ENCODE measurements around the gene ITSN1. TPM values are rescaled to one million over a fixed set of nuclear protein-coding genes. Genes with fewer than 3 reads are reported as not detected.

The ITSN1 gene
- total and polyA plus RNA-seq, 2 of the 13 experiments (the other 11 are each of a cell fraction or from before 2014, with no cell fraction given) = 26.1 to 33.8 TPM

DNA sequence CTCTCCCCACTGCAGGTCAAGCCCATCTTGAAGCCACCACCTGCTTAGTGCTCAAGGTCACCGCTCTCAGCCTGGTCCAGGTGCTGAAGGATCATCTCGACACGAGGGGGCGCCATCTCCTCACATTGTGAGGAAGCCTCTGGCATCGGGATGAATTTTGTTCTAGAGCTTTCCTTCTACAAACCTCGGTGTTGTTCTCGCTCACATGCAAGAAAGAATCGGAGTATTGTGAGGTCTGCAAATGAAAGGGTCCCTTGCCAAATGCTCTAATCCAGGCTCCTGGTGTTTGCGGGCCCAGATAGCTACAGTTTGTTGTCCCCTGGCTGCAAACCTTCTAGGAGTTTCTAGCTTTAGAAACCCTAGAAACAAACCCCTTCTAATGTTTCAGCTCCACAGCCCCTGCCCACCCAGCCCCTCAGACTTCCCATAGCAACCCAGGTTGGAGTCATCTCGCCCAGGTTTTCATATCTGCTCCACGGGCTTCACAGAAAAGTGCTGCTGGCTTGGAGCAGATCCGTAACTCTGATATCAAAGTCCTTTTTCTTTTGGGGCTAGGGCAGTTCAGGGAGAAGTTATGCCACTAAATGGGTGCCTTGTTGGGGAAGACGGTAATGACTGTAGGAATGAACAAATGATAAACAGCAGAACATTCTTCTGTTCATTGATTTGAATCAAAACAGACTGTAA is 281.9 kb downstream of the ITSN1 start (continued):
- TF ChIP-seq, protein P1, sequence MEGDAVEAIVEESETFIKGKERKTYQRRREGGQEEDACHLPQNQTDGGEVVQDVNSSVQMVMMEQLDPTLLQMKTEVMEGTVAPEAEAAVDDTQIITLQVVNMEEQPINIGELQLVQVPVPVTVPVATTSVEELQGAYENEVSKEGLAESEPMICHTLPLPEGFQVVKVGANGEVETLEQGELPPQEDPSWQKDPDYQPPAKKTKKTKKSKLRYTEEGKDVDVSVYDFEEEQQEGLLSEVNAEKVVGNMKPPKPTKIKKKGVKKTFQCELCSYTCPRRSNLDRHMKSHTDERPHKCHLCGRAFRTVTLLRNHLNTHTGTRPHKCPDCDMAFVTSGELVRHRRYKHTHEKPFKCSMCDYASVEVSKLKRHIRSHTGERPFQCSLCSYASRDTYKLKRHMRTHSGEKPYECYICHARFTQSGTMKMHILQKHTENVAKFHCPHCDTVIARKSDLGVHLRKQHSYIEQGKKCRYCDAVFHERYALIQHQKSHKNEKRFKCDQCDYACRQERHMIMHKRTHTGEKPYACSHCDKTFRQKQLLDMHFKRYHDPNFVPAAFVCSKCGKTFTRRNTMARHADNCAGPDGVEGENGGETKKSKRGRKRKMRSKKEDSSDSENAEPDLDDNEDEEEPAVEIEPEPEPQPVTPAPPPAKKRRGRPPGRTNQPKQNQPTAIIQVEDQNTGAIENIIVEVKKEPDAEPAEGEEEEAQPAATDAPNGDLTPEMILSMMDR (CRISPR knock-in tag; IDR thresholded peaks at IDR 0.05) = peak; percentile 97
- TF ChIP-seq SALL1 (CRISPR knock-in tag; IDR thresholded peaks at IDR 0.05) (peak; percentile 71), KLF9 (CRISPR knock-in tag; IDR thresholded peaks at IDR 0.05; ENCODE audit: low read depth) (no peak), ZNF878 (CRISPR knock-in tag; IDR thresholded peaks at IDR 0.05) (no peak), ZNF547 (CRISPR knock-in tag; IDR thresholded peaks at IDR 0.05) (no peak), XRCC5 (optimal IDR thresholded peaks at IDR 0.05; ENCODE audit: low read length) (peak; percentile 14), ZNF567 (CRISPR knock-in tag; IDR thresholded peaks at IDR 0.05; ENCODE audit: borderline replicate concordance) (no peak), ZFP36L2 (CRISPR knock-in tag; IDR thresholded peaks at IDR 0.05) (no peak), GTF2F1 (IDR thresholded peaks at IDR 0.05; ENCODE audit: low read length) (no peak), ZNF138 (CRISPR knock-in tag; IDR thresholded peaks at IDR 0.05; ENCODE audit: low read depth) (no peak), ZNF614 (CRISPR knock-in tag; IDR thresholded peaks at IDR 0.05; ENCODE audit: borderline replicate concordance) (0 out of 2 replicates have a peak, but pooled peaks have one; percentile 31), KDM2A (CRISPR knock-in tag; IDR thresholded peaks at IDR 0.05; ENCODE audit: borderline replicate concordance, low read depth) (peak; percentile 66; the same call in 1 of the 2 replicates), AGO1 (IDR thresholded peaks at IDR 0.05; ENCODE audit: low read depth, low read length, poor library complexity, severe bottlenecking) (no peak), NR2F6 (IDR thresholded peaks at IDR 0.05) (no peak), NR2F6 (CRISPR knock-in tag; IDR thresholded peaks at IDR 0.05) (peak; percentile 43; the same call in 1 of the 2 replicates), ZFP90 (CRISPR knock-in tag; IDR thresholded peaks at IDR 0.05; ENCODE audit: borderline replicate concordance) (no peak), ZBTB1 (CRISPR knock-in tag; IDR thresholded peaks at IDR 0.05; ENCODE audit: borderline replicate concordance) (no peak), ATF7-NPFF (CRISPR knock-in tag; IDR thresholded peaks at IDR 0.05; ENCODE audit: low read depth) (no peak)
- TF ChIP-seq, protein P2, sequence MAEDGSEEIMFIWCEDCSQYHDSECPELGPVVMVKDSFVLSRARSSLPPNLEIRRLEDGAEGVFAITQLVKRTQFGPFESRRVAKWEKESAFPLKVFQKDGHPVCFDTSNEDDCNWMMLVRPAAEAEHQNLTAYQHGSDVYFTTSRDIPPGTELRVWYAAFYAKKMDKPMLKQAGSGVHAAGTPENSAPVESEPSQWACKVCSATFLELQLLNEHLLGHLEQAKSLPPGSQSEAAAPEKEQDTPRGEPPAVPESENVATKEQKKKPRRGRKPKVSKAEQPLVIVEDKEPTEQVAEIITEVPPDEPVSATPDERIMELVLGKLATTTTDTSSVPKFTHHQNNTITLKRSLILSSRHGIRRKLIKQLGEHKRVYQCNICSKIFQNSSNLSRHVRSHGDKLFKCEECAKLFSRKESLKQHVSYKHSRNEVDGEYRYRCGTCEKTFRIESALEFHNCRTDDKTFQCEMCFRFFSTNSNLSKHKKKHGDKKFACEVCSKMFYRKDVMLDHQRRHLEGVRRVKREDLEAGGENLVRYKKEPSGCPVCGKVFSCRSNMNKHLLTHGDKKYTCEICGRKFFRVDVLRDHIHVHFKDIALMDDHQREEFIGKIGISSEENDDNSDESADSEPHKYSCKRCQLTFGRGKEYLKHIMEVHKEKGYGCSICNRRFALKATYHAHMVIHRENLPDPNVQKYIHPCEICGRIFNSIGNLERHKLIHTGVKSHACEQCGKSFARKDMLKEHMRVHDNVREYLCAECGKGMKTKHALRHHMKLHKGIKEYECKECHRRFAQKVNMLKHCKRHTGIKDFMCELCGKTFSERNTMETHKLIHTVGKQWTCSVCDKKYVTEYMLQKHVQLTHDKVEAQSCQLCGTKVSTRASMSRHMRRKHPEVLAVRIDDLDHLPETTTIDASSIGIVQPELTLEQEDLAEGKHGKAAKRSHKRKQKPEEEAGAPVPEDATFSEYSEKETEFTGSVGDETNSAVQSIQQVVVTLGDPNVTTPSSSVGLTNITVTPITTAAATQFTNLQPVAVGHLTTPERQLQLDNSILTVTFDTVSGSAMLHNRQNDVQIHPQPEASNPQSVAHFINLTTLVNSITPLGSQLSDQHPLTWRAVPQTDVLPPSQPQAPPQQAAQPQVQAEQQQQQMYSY (CRISPR knock-in tag; IDR thresholded peaks at IDR 0.05) = no peak
- TF ChIP-seq, protein P3, sequence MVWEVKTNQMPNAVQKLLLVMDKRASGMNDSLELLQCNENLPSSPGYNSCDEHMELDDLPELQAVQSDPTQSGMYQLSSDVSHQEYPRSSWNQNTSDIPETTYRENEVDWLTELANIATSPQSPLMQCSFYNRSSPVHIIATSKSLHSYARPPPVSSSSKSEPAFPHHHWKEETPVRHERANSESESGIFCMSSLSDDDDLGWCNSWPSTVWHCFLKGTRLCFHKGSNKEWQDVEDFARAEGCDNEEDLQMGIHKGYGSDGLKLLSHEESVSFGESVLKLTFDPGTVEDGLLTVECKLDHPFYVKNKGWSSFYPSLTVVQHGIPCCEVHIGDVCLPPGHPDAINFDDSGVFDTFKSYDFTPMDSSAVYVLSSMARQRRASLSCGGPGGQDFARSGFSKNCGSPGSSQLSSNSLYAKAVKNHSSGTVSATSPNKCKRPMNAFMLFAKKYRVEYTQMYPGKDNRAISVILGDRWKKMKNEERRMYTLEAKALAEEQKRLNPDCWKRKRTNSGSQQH (CRISPR knock-in tag; IDR thresholded peaks at IDR 0.05; ENCODE audit: low read depth) = 0 out of 2 replicates have a peak, but pooled peaks have one; percentile 26
- TF ChIP-seq, protein P4, sequence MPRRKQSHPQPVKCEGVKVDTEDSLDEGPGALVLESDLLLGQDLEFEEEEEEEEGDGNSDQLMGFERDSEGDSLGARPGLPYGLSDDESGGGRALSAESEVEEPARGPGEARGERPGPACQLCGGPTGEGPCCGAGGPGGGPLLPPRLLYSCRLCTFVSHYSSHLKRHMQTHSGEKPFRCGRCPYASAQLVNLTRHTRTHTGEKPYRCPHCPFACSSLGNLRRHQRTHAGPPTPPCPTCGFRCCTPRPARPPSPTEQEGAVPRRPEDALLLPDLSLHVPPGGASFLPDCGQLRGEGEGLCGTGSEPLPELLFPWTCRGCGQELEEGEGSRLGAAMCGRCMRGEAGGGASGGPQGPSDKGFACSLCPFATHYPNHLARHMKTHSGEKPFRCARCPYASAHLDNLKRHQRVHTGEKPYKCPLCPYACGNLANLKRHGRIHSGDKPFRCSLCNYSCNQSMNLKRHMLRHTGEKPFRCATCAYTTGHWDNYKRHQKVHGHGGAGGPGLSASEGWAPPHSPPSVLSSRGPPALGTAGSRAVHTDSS (CRISPR knock-in tag; conservative IDR thresholded peaks at IDR 0.05) = no peak
